ENCODE data around the gene MEGF11.

DNA sequence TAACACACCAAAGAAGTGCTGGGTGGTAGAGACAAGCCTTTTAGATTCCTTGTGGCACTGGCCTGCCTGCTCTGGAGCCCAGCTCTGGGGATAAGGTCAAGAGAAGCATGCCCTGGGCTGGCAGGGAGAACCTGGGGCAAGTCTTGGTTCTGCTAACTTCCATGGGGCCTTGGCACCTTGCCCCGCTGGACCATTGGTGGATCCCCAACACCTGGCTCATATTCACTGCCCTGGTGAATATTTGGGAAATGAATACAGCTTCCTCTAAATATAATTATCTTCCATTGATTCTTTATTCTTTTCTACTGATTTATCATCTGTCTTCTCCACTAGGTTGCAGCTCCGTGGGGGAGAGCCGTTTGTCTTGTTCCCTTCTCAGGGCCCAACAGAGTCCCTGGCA is 294.7 kb downstream of the MEGF11 start:
- TF ChIP-seq SUZ12 (IDR thresholded peaks at IDR 0.05; ENCODE audit: extremely low read depth, insufficient read depth, insufficient read length) (no peak), YY1 (IDR thresholded peaks at IDR 0.05; ENCODE audit: insufficient read depth, insufficient read length) (no peak)
